GM12865 (cell line): ENCODE measurements around the gene STAB2.

Experiments used
- DNase-seq: peaks from one replicate; pipeline ENCODE4 v3.0.0; 2010; ENCODE audit warnings: low read depth
- H3K4me3 ChIP-seq: 2 replicates; pipeline ENCODE4 v1.5.1; 2011; ENCODE audit warnings: mild to moderate bottlenecking, low read depth, low read length, control low read depth
- CTCF ChIP-seq: IDR thresholded peaks from 2 replicates; pipeline ENCODE4 v1.5.1; 2011; ENCODE audit warnings: low read length, control low read depth, low read depth, inconsistent platforms; ENCODE audit not compliant: insufficient read depth; ENCODE audit errors: missing control alignments

Gene STAB2

GRCh38 chr12:103599274-103599673 lies 12.2 kb downstream of the STAB2 start:
- H3K4me3 ChIP-seq = no peak overlapping the region
- no peak for DNase-seq
- TF ChIP-seq CTCF = no peak

- no peak for DNase-seq
- no peak for TF ChIP-seq CTCF
- H3K4me3 ChIP-seq = no peak overlapping the region
Measured at GRCh38 chr12:103600967-103601728, 14.1 kb downstream of the STAB2 start.

GRCh38 chr12:103620395-103620794 lies 33.3 kb downstream of the STAB2 start:
- TF ChIP-seq CTCF = no peak
- H3K4me3 ChIP-seq = no peak overlapping the region
- DNase-seq = no peak

GRCh38 chr12:103623716-103624115 lies 36.6 kb downstream of the STAB2 start:
- TF ChIP-seq CTCF = no peak
- no peak overlapping the region for H3K4me3 ChIP-seq
- no peak for DNase-seq

- no peak overlapping the region for H3K4me3 ChIP-seq
- DNase-seq = peak; percentile 18
- no peak for TF ChIP-seq CTCF
Measured at GRCh38 chr12:103626498-103626897, 39.4 kb downstream of the STAB2 start.

GRCh38 chr12:103627189-103627855 lies 40.2 kb downstream of the STAB2 start:
- DNase-seq = no peak
- no peak for TF ChIP-seq CTCF
- H3K4me3 ChIP-seq = no peak overlapping the region
